Immature natural killer cell (primary cell): Measurements from ENCODE around the gene PHYKPL. TPM values are rescaled to one million over a fixed set of nuclear protein-coding genes. Genes with fewer than 3 reads are reported as not detected.

Experiments used
- DNase-seq, 3 donors: peaks; one replicate each; pipeline ENCODE4 v3.0.0; 2022; ENCODE audit warnings: mixed read lengths in 1 of 3
- H3K27ac Mint-ChIP-seq, 6 donors: one replicate each; pipeline ENCODE4 v1.8.0; 2020; ENCODE audit warnings: mixed read lengths in 6 of 6, mild to moderate bottlenecking in 5 of 6, inconsistent platforms in 4 of 6, moderate library complexity in 3 of 6
- H3K27me3 Mint-ChIP-seq, 3 donors: one replicate each; pipeline ENCODE4 v1.8.0; 2020 to 2021; ENCODE audit warnings: low read depth in 3 of 3, mild to moderate bottlenecking in 3 of 3, mixed read lengths in 3 of 3, moderate library complexity in 3 of 3, inconsistent platforms in 1 of 3
- H3K36me3 Mint-ChIP-seq, 3 donors: one replicate each; pipeline ENCODE4 v1.8.0; 2020; ENCODE audit warnings: mixed read lengths in 3 of 3, inconsistent platforms in 2 of 3, mild to moderate bottlenecking in 2 of 3
- H3K4me1 Mint-ChIP-seq, 2 donors: one replicate each; pipeline ENCODE4 v1.8.0; 2020; ENCODE audit warnings: inconsistent platforms in 2 of 2, mild to moderate bottlenecking in 2 of 2, mixed read lengths in 2 of 2, moderate library complexity in 1 of 2
- H3K4me3 Mint-ChIP-seq, 5 donors: one replicate each; pipeline ENCODE4 v1.8.0; 2020; ENCODE audit warnings: mild to moderate bottlenecking in 5 of 5, mixed read lengths in 5 of 5, inconsistent platforms in 3 of 5, moderate library complexity in 3 of 5
- H3K9me3 Mint-ChIP-seq, 6 donors: one replicate each; pipeline ENCODE4 v1.8.0; 2020; ENCODE audit warnings: mild to moderate bottlenecking in 6 of 6, mixed read lengths in 6 of 6, inconsistent platforms in 4 of 6, moderate library complexity in 3 of 6
- polyA plus RNA-seq, 3 donors: library from polyadenylated mRNA; unstranded; fragments of 300-500 nt; fragmentation: Illumina TruSeq; gene quantifications; one replicate each; pipeline ENCODE4 v1.2.3, GENCODE V29; 2021

The PHYKPL gene
- polyA plus RNA-seq, 3 donors from 2014 or later, result 28.2 to 44.1 (median 33.3) TPM

GRCh38 chr5:178221853-178222252 lies 10.7 kb downstream of the PHYKPL start:
- Mint-ChIP-seq H3K4me1 (peaks cover 10 to 46% of the 10 kb centered on the region in 2 donors), H3K4me3 (no peak overlapping the region), H3K36me3 (peaks cover 0 to 20% (median 12%) of the 10 kb centered on the region in 3 donors)

GRCh38 chr5:178221282-178221681 lies 11.3 kb downstream of the PHYKPL start:
- Mint-ChIP-seq H3K4me1 (peaks cover 11 to 44% of the 10 kb centered on the region in 2 donors), H3K9me3 (no peaks in the 10 kb centered on the region), H3K36me3 (peaks cover 2 to 20% (median 10%) of the 10 kb centered on the region in 3 donors), H3K4me3 (no peak overlapping the region), H3K27me3 (peaks cover 3 to 5% (median 4%) of the 10 kb centered on the region in 3 donors), H3K27ac (peak overlapping the region; percentile 29 to 89 (median 56))
- no peak for DNase-seq

More at GRCh38 chr5:178221853-178222252, 10.7 kb downstream of the PHYKPL start:
- DNase-seq, result no peak
- no peaks in the 10 kb centered on the region for H3K9me3 Mint-ChIP-seq
- H3K27ac Mint-ChIP-seq, result peak overlapping the region; percentile 29 to 89 (median 56)
- peaks cover 3 to 5% (median 4%) of the 10 kb centered on the region in 3 donors for H3K27me3 Mint-ChIP-seq

GRCh38 chr5:178218827-178219226 lies 13.8 kb downstream of the PHYKPL start:
- Mint-ChIP-seq H3K27ac (peak overlapping the region in 2 of 6 donors; percentile 14 to 21), H3K9me3 (no peaks in the 10 kb centered on the region), H3K36me3 (peaks cover 4 to 26% (median 13%) of the 10 kb centered on the region in 3 donors), H3K4me3 (no peak overlapping the region), H3K27me3 (peaks cover 3 to 5% (median 4%) of the 10 kb centered on the region in 3 donors), H3K4me1 (peaks cover 19 to 50% of the 10 kb centered on the region in 2 donors)
- DNase-seq, result no peak

- Mint-ChIP-seq H3K27ac (peak overlapping the region in 3 of 6 donors; percentile 14 to 53 (median 21)), H3K36me3 (peaks cover 4 to 31% (median 13%) of the 10 kb centered on the region in 3 donors), H3K4me1 (peaks cover 21 to 52% of the 10 kb centered on the region in 2 donors), H3K9me3 (no peaks in the 10 kb centered on the region), H3K27me3 (peaks cover 3 to 6% (median 4%) of the 10 kb centered on the region in 3 donors), H3K4me3 (no peak overlapping the region)
- no peak for DNase-seq
These were observed 14.3 kb downstream of the PHYKPL start for GRCh38 chr5:178218237-178218776.

GRCh38 chr5:178216779-178217178 lies 15.8 kb downstream of the PHYKPL start:
- Mint-ChIP-seq H3K9me3 (no peaks in the 10 kb centered on the region), H3K36me3 (peaks cover 4 to 32% (median 13%) of the 10 kb centered on the region in 3 donors), H3K27me3 (peaks cover 5 to 6% (median 6%) of the 10 kb centered on the region in 3 donors), H3K4me1 (peaks cover 18 to 42% of the 10 kb centered on the region in 2 donors), H3K27ac (no peak overlapping the region), H3K4me3 (no peak overlapping the region)
- DNase-seq, result no peak

- H3K36me3 Mint-ChIP-seq, result peaks cover 8 to 30% (median 10%) of the 10 kb centered on the region in 3 donors
- no peak for DNase-seq
- no peaks in the 10 kb centered on the region for H3K9me3 Mint-ChIP-seq
- H3K27me3 Mint-ChIP-seq, result peaks cover 6 to 8% (median 6%) of the 10 kb centered on the region in 3 donors
- H3K4me3 Mint-ChIP-seq, result no peak overlapping the region
- peak overlapping the region; percentile 4 to 75 (median 23) for H3K27ac Mint-ChIP-seq
- H3K4me1 Mint-ChIP-seq, result peaks cover 16 to 35% of the 10 kb centered on the region in 2 donors
These were observed 16.5 kb downstream of the PHYKPL start for GRCh38 chr5:178216088-178216534.

- Mint-ChIP-seq H3K27ac (peak overlapping the region in 3 of 6 donors; percentile 4 to 51 (median 32)), H3K36me3 (peaks cover 9 to 34% (median 12%) of the 10 kb centered on the region in 3 donors), H3K4me1 (peaks cover 16 to 29% of the 10 kb centered on the region in 2 donors), H3K4me3 (no peak overlapping the region), H3K9me3 (no peaks in the 10 kb centered on the region), H3K27me3 (peaks cover 6 to 10% (median 6%) of the 10 kb centered on the region in 3 donors)
- no peak for DNase-seq
These were observed 17.2 kb downstream of the PHYKPL start for GRCh38 chr5:178215280-178216002.

GRCh38 chr5:178214160-178214803 lies 18.3 kb downstream of the PHYKPL start:
- H3K4me1 Mint-ChIP-seq, result peaks cover 16 to 29% of the 10 kb centered on the region in 2 donors
- peak overlapping the region in 1 of 6 donors; percentile 6 for H3K27ac Mint-ChIP-seq
- H3K4me3 Mint-ChIP-seq, result no peak overlapping the region
- H3K9me3 Mint-ChIP-seq, result no peaks in the 10 kb centered on the region
- no peak for DNase-seq
- peaks cover 3 to 8% (median 6%) of the 10 kb centered on the region in 3 donors for H3K27me3 Mint-ChIP-seq
- peaks cover 13 to 45% (median 16%) of the 10 kb centered on the region in 3 donors for H3K36me3 Mint-ChIP-seq

GRCh38 chr5:178213748-178214151 lies 18.9 kb downstream of the PHYKPL start:
- Mint-ChIP-seq H3K9me3 (no peaks in the 10 kb centered on the region), H3K36me3 (peaks cover 13 to 48% (median 16%) of the 10 kb centered on the region in 3 donors), H3K27me3 (peaks cover 3 to 8% (median 6%) of the 10 kb centered on the region in 3 donors), H3K27ac (peak overlapping the region in 1 of 6 donors; percentile 6), H3K4me1 (peaks cover 19 to 31% of the 10 kb centered on the region in 2 donors), H3K4me3 (no peak overlapping the region)
- DNase-seq, result no peak

GRCh38 chr5:178213003-178213461 lies 19.6 kb downstream of the PHYKPL start:
- Mint-ChIP-seq H3K36me3 (peaks cover 12 to 44% (median 13%) of the 10 kb centered on the region in 3 donors), H3K9me3 (no peaks in the 10 kb centered on the region), H3K4me3 (no peak overlapping the region), H3K27me3 (peaks cover 3 to 8% (median 6%) of the 10 kb centered on the region in 3 donors), H3K4me1 (peaks cover 23 to 33% of the 10 kb centered on the region in 2 donors), H3K27ac (peak overlapping the region in 2 of 6 donors; percentile 17 to 51)
- DNase-seq, result no peak

- no peak overlapping the region for H3K4me3 Mint-ChIP-seq
- H3K9me3 Mint-ChIP-seq, result no peaks in the 10 kb centered on the region
- H3K4me1 Mint-ChIP-seq, result peaks cover 29 to 39% of the 10 kb centered on the region in 2 donors
- DNase-seq, result no peak
- peaks cover 3 to 8% (median 6%) of the 10 kb centered on the region in 3 donors for H3K27me3 Mint-ChIP-seq
- H3K27ac Mint-ChIP-seq, result peak overlapping the region in 4 of 6 donors; percentile 10 to 51 (median 32)
- H3K36me3 Mint-ChIP-seq, result peaks cover 12 to 49% (median 13%) of the 10 kb centered on the region in 3 donors
These were observed 20.2 kb downstream of the PHYKPL start for GRCh38 chr5:178212241-178213002.

- Mint-ChIP-seq H3K4me3 (no peak overlapping the region), H3K27me3 (peaks cover 3 to 11% (median 7%) of the 10 kb centered on the region in 3 donors), H3K27ac (peak overlapping the region in 2 of 6 donors; percentile 51 to 69), H3K4me1 (peaks cover 37 to 47% of the 10 kb centered on the region in 2 donors), H3K36me3 (peaks cover 11 to 45% (median 13%) of the 10 kb centered on the region in 3 donors), H3K9me3 (no peaks in the 10 kb centered on the region)
- DNase-seq, result no peak
These were observed 21.2 kb downstream of the PHYKPL start for GRCh38 chr5:178211095-178212048.
